HG03196 (cell line): ENCODE results near the gene PHLPP1.

ENCODE experiments used
- ATAC-seq: cut with Tn5 transposase; IDR thresholded peaks from one replicate; pipeline ENCODE4 v1.9.1; 2021; ENCODE audit not compliant: unreplicated experiment

PHLPP1 gene

DNA sequence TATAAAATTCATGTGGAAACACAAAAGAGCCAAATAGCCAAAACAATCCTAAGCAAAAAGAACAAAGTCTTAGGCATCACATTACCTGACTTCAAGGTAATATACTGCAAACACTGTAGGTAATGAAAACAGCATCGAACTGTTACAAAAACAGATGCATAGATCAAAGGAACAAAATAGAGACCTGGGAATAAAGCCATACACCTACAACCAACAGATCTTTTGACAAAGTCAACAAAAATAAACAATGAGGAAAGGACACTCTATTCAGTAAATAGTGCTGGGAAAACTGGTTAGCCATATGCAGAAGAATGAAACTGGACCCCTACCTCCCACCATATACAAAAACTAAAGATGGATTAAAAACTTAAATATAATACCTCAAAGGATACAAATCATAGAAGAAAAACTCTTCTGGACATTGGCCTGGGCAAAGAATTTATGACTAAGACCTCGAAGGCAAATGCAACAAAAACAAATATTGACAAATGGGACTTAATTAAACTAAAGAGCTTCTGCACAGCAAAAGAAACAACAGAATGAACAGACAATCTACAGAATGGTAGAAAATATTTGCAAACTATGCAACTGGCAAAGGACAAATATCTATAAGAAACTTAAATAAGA lies 218.0 kb downstream of the PHLPP1 start:
- ATAC-seq, result no peak

DNA sequence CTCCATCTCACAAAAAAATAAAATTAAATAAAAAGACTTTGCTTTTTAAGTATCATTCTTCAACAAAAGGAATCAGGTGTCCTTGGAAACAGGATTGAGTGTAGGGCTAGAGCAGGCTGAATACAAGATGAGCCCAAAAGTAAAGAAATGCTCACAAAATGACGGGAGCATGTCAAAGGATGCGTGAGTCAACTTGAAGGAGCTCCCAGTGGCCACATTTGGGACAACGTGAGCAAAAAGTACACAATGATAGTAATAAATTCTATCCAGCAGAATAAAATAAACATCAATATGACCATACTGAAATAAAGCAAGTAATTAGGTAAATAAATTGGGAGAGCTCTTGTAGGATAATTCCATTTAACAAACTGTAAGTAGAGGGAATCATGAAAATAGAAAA lies 220.7 kb downstream of the PHLPP1 start:
- no peak for ATAC-seq

DNA sequence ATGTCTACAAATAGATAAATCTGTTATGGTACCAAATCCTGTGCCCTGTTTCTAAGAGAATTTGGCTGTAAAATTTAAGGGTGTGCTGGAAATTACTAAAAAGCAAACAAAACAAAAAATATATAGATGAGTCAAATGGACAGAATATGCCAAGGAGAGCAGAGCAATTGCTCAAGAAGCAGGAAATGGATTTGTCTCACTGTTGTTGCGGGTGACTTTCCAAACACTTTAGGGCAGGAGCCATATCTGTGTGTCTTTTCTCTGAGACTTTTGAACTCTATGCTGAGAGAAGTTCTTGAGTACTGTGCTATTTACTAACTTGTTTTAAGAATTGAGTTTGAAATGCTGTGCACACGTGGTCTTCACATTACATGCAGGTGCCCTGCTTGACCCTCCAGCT lies 221.7 kb downstream of the PHLPP1 start:
- ATAC-seq, result no peak

DNA sequence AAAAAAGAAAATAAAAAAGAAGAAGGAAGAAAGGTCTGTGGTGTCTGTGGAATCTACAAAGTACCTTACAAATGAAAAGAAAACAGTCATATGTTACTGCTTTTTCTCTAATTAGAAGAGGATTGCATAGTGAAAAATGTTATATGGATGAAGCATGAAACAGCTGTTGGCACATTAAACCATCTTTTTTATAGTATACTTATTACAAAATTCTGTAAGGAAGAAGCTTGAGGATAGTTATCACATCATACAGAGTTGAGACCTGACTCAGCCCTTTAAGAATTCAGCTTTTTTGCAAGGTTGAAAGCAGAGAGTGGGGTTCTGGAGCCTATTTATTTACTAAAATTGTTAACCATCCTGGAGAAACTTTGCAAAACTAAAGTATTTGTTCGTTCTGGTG lies 222.7 kb downstream of the PHLPP1 start:
- no peak for ATAC-seq

DNA sequence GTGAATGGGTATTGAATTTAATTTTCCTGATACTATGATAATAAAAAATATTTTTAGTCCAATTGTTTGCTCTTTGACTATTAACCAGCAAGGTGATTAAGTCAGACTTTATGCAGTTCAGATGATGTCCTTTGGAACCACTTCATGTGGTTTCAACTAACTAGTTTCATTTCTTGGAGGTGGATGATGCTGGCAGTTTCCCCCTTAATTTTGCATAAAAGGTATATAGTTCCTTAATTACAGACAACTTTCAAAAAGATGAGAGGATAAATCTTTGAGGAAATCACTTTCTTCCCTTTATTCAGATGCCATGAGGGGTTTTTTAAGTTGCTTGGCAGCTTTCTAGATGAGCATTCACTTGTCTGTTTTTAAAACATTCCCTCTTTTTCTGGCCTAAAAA lies 223.1 kb downstream of the PHLPP1 start:
- no peak for ATAC-seq

DNA sequence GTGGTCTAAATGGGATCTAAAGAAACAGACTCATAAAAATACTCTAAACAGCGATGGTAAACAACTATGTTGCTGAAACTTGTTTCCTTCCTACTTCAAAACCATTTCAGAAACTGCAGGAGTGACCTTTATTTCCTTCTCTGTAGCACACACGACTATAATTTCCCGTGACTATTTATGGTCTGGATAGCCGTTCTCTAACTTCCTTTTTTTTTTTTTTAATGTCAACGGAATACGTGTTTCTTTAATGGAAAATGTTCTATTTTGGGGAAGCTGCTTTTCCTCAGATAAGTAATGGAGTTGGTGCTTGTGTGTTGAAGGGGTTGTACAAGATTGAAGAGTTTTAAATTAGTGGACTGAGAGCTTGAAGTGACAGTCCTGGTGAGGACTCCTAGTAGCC lies 224.1 kb downstream of the PHLPP1 start:
- no peak for ATAC-seq

DNA sequence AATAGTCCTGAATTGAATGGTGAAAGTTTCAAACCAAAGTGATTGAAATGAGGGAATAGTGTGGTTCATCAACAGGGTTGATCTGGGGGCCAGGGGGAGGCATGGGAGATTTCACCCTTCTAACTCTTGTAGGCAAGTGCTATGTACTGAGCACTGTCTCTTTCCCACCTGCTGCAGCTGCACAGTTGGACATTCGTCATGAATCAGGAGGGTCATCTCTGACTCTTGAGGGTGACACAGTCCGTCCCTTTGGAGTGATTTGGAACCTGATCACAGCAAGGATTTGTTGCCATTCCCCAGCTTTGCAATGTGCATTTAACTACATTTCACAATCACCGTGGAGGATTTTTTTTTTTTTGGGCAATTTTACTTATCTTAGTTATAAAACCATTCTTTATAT lies 224.6 kb downstream of the PHLPP1 start:
- ATAC-seq, result no peak

DNA sequence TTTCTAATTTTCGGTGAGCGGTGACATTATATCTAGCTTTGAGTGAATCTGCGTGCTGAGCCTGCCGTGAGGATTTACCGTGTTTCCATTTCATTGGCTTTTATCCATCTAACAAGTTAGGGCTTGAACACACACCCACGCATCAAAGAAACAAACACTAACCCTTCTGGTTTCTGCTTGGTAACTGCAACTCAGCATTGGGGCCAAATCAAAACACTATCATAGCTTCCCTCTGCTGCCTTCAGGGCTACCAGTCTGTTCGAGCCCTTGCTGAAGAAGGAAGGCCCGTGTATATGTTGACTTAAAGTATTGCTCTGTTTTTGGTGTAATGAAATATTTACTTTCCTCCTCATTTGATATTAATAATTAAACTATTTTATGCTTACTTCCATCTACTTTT lies 227.2 kb downstream of the PHLPP1 start:
- ATAC-seq, result no peak

DNA sequence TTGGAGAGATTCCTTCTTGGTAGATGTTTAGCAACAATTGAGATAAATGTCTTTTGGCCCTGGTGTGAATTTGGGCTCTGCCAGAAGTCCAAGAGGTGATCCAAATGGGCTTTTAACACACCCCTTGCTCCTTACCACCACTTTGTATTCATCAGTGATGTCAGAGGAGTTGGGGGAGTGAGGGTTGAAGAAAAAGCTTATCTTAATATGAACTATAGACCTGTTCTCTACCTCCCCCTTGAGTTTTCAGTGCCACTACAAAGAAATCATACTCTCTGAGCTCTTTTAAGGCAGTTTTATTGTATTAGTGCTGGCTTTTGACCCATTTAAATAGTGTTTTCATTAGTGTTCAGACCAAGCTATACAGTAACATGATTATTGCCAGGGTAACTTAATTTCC lies 229.1 kb downstream of the PHLPP1 start:
- ATAC-seq, result no peak

DNA sequence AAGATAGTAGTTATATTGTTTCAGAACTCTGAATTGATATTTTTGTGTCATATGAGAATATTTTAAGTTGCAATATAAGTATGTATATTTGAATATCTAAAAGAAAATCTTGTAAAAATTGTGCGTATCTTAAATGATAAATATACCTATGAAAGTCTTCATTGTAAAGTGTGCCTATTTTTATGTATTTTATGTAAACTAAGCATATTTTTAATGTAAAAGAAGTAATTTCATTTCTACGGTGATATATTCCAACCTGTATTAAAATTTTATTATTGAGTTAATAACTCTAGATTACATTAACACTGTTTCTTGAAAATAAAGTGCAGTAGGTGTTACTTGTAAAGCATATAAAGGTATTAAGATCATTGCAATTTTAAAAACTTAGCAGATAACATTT lies 233.4 kb downstream of the PHLPP1 start:
- no peak for ATAC-seq

DNA sequence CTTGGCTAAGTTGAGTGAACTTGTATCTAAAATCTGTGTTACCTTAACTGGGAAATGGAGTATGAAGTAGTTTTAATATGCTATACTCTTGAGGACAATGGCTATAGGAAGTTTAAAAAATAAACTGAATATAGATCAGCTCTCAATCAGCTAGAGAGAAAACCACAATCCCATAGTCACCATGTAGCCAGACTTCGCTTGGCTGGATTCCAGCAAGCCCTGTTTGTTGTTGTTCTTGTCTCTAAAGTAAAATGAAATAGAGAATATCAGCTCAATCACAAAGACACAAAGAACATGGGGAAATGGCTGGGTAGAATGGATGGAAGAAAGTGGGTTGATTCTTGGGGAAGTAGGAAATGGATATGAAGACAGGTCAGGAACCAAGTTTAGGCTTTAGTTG lies 234.9 kb downstream of the PHLPP1 start:
- ATAC-seq, result no peak

DNA sequence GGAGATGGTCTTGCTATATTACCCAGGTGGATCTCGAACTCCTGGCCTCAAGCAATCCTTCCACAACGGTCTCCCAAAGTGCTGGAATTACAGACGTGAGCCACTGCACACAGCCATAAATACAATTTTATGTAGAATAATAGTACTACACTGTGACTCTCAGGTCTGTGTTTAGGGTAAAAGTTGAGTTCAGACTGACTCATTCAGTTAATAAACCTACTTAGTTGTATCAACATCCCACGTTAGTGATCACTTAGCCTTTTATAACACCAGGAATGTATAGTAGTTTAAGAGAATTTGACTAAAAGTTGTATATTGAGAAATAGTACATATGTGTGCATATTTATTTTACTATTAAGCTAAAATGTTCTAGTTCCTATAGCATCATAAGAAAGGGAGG lies 237.5 kb downstream of the PHLPP1 start:
- no peak for ATAC-seq

DNA sequence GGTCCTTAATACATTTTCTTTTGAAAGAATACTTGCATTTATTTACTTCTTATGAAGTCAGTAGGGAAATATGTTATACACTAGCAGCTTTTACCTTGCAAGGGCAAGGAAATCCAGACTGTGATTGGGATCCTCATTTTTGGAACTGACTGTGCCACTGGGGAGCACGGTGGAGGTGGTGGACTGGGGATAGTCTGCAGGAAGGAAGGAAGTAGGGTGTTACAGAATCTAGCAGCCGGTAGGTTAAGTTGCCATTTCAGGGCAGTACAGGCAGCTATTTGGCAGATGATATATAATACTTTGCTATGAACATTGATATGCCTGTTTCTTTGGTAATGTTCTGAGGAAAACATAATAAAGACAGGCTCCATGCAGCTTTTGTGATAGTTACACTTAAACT lies 238.3 kb downstream of the PHLPP1 start:
- ATAC-seq, result no peak

DNA sequence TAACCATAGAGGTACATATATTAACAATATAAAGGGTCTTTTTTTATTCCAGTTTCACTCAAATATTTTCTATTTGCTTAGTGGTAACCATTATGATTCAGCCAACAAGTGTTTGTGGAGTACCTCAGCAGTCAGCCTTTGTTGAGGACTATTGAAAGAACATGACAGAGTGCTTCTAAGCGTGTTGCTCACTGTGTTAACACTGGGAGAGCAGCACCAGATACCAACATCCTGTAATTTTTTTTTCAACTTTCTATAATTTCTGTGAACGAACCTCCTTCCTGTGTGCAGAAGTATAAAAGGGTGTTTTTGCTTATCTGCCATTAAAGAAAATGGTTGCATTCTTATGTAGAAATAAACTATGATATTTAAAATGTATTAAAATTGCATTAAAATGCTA lies 239.0 kb downstream of the PHLPP1 start:
- ATAC-seq, result no peak

DNA sequence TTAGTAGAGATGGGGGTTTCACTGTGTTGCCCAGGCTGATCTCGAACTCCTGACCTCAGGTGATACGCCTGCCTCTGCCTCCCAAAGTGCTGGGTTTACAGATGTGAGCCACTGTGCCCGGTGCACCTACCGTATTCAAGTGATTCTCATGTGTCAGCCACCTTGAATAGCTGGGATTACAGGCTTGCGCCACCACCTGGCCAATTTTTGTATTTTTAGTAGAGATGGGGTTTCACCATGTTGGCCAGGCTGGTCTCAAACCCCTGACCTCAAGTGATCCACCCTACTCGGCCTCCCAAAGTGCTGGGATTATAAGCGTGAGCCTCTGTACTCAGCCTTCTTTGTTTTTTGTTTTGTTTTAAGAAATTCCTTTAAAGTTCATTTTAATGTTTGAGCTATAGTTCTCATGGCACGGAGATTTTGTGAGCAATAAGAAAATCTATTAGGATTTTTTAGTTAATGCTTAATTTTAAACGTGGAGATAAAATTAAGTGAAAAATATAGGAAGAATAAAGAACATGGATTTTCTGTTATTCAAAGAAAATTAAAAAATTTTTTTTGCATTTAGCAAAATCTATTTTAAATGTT lies 242.6 kb downstream of the PHLPP1 start:
- no peak for ATAC-seq

DNA sequence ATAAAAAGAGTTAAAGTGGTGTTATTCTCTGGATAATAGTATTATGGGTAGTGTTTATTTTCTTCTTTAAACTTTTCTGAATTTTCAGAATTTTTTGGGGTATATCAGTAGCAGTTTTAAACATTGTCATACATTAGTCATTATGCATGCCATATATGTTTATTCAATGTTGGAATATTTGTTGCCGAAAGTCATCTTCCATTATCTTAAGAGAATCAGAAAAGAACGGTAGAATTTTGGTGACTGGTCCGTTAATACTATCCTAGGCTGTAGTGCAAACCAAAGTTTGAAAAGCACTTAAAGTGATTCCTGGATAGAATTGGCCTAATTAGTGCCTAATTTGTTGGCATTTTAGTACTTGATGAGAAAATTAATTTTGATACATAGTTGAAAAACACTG lies 244.1 kb downstream of the PHLPP1 start:
- ATAC-seq, result no peak

DNA sequence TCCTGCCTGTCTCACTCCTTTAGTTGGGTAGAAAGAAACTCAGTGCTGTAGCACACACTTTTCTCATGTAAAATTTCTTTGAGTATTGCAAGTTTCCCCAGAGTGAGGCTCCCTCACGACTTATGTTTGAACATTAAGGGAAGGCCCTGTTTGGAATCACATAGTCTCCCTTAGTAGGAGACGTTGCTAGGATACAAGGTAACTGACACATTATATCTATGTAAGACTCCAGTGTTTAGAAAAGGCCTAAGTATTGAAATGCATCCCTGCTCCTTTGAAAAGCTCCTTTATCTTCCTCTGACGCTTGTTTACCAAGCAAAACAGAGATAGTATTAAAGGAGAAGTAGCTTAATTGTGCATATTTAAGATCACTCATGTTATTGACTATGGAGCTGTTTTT lies 248.2 kb downstream of the PHLPP1 start:
- ATAC-seq, result no peak

DNA sequence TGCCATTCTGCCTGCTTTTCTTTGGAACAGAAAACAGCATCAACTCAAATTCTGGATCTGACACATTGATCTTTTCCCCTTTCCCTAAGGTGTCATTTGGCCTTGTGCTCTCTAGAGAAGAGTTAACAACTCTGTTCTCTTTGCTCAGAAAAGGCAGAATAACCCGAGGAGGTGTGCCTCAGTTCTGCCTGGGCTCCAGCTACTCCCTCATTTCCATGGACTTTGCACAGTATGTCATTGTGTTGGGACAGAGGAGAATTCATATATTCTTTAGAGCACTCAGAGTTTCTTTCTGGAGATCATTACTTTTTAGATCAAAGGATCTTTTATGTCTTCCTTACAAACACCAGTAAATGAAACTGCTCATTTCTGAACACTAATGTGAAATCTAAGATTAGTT lies 249.1 kb downstream of the PHLPP1 start:
- ATAC-seq, result no peak

DNA sequence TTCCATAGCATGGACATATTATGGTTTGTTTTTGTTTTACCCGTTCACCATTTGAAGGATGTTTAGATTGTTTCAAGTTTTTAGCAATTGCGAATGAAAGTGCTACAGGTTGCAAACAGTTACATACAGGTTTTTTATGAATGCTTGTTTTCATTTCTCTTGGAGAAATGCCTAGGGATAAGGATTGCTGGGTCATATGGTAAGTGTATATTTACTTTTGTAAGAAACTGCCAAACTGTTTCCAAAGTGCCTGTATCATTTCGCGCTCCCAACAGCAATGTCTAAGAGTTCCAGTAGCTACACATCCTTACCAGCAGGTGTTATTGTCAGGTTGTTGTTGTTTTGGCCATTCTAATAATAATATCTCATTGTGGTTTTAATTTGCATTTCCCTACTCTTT lies 251.7 kb downstream of the PHLPP1 start:
- ATAC-seq, result no peak

DNA sequence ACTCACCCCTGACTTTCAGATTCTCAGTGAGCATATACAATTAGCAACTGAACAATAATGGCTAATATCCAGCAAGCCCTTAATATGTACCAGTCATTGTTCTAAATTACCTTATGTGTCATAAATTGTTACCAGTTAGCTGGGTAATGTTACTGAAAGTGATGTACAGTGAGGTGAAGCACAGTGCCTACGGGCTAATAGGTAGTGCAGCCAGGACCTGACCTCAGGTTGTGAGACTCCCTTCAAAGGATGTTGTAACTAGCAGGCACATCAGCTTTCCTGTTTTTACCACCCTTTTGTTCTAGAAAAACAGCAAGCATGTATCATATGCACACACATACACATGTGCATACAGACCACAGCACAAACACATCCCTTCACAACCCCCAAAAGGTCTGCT lies 258.3 kb downstream of the PHLPP1 start:
- no peak for ATAC-seq

DNA sequence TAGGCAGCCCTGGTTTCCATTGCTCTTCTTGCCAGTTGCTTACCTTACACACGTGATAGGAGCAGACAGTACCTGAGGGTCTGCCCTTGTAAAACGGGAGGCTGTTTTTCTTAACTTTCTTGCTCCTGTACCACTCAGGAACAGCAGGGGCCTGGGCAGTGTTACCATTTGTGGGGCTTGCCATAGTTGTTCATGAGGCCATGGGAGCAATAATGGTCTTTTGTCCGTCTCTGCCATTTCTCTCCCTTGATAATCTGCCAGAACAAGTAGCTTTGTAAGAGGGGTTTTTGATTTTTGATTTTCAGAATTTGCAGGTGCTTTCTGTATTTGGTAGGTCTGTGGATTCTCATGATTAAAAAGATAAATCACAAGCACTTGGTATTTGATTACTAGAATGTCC lies 259.0 kb downstream of the PHLPP1 start:
- no peak for ATAC-seq

DNA sequence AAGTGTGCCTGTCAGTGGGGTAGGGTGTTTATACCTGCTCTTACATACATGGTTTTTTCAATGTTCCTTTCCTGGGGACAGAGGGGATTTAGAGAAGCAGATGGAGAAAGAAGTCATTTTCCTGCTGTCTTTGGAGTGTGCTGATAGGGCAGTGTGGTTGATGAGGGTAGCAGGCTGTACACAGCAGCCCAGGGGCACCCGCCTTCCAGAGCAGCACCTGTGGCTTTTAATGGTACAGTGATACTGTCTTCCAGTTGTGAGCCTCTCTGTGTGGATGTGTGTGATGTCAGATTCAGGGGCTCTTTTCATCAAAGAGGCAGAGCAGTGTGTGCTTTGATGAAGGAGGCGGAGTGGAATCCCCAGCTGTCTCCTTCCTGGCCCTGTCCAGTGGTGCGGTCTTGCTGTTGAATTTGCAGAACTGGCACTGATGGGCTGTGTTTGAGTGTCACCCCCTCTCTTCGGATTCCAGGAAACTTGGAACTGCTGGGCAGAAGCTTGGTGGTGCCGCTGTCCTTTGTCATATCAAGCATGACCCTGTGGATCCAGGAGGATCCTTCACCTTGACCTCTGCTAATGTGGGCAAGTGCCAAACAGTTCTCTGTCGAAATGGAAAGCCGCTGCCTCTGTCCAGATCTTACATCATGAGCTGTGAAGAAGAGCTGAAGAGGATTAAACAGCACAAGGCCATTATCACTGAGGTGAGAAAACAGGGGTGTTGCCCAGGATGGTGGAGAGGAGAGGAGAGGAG lies 259.8 kb downstream of the PHLPP1 start:
- no peak for ATAC-seq

DNA sequence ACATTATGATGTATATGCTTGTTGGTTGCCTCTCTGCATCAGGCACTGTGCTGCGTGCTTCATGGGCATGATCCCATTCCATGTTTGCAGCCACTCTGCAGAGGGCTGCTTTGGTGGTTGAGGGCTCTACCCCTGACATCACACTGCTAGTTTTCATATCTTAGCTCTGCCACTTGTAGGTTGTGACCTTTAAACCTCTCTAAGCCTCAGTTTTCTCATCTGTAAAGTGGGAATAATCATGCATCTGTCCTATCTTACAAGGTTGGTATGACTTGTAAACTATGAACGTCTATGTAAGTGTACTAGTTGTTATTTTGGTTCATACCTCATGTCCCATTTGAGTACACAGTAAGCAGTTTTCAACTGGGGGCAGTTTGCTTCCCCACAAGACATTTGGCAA lies 260.4 kb downstream of the PHLPP1 start:
- ATAC-seq, result no peak
